Panc1 (cell line): ENCODE data around the gene ZC3H10. TPM values are rescaled to one million over a fixed set of nuclear protein-coding genes. Genes with fewer than 3 reads are reported as not detected.

Source experiments
- ATAC-seq: fragments of 200-7000 bp; cut with Tn5 transposase; 2 replicates; pipeline ENCODE4 v1.9.1; 2020; ENCODE audit warnings: mild to moderate bottlenecking, moderate library complexity
- BruUV-seq: library from RNA; stranded (reverse); fragments of 400-500 nt; replicated peaks from 2 replicates; lab custom pipeline; 2021; lab: Mats Ljungman, UMichigan
- CTCF ChIA-PET: fragments of 300-600 bp; sonication (Branson Sonifier 250); formaldehyde crosslinking; loops from one replicate; lab custom pipeline; 2022; ENCODE audit warnings: antibody characterized with exemption; lab: Charles Lee
- POLR2A ChIA-PET: fragments of 300-600 bp; sonication (Branson Sonifier 250); formaldehyde crosslinking; loops from one replicate; lab custom pipeline; 2022; ENCODE audit warnings: antibody characterized with exemption; lab: Charles Lee
- DNase-seq: peaks from one replicate; pipeline ENCODE4 v3.0.0-alpha.2; 2010; ENCODE audit warnings: low read depth, low spot score
- H3K27ac ChIP-seq: 2 replicates; pipeline ENCODE4 v1.5.1; 2011; ENCODE audit warnings: mild to moderate bottlenecking, low read length, inconsistent platforms
- H3K27me3 ChIP-seq: fragments of 200-500 bp; sonication (Bioruptor generic); 2 replicates; pipeline ENCODE4 v1.6.0; 2014; ENCODE audit warnings: low read length, inconsistent platforms; ENCODE audit not compliant: control insufficient read depth, insufficient read depth
- H3K36me3 ChIP-seq: fragments of 200-500 bp; sonication (Bioruptor generic); 2 replicates; pipeline ENCODE4 v1.5.1; 2014; ENCODE audit warnings: inconsistent platforms, mild to moderate bottlenecking, low read length, moderate library complexity; ENCODE audit not compliant: control insufficient read depth, insufficient read depth
- H3K4me1 ChIP-seq: 2 replicates; pipeline ENCODE4 v1.5.1; 2011; ENCODE audit warnings: inconsistent platforms, mild to moderate bottlenecking, low read length, moderate library complexity; ENCODE audit not compliant: control insufficient read depth, insufficient read depth
- H3K4me3 ChIP-seq, 2 experiments: 2 replicates each; pipeline ENCODE4 v1.5.1; 2011 to 2012; ENCODE audit warnings: low read depth in 2 of 2, low read length in 2 of 2, mild to moderate bottlenecking in 2 of 2, inconsistent platforms in 1 of 2, moderate library complexity in 1 of 2
- H3K9me3 ChIP-seq: fragments of 200-500 bp; sonication (Bioruptor generic); 2 replicates; pipeline ENCODE4 v1.5.1; 2014; ENCODE audit warnings: low read depth, mild to moderate bottlenecking, inconsistent platforms, low read length, moderate library complexity; ENCODE audit not compliant: control insufficient read depth, insufficient read depth
- POLR2AphosphoS5 ChIP-seq: IDR thresholded peaks from 2 replicates; pipeline ENCODE4 v1.6.1; 2012; ENCODE audit warnings: mild to moderate bottlenecking, low read depth, low read length, moderate library complexity
- SIN3A ChIP-seq: IDR thresholded peaks from 2 replicates; pipeline ENCODE4 v1.6.1; 2012; ENCODE audit warnings: low read depth, mild to moderate bottlenecking, low read length, moderate library complexity, borderline replicate concordance; ENCODE audit not compliant: insufficient read depth
- TCF7L2 ChIP-seq: IDR thresholded peaks from 2 replicates; pipeline ENCODE4 v1.6.1; 2011; ENCODE audit warnings: mild to moderate bottlenecking, low read depth, low read length, inconsistent platforms
- in situ Hi-C: cut with HindIII; loops from 2 replicates; pipeline ENCODE4 v1.10.0; 2016; ENCODE audit warnings: low sequenced_read_pairs, low pct_unique_long_range_greater_than_20kb
- intact Hi-C: fragments of 100-400 bp; cut with micrococcal nuclease; formaldehyde crosslinking; loops from one replicate; pipeline ENCODE4 v1.10.0; 2022; ENCODE audit not compliant: unreplicated experiment
- total RNA-seq: library from RNA; stranded (reverse); gene quantifications from one replicate; pipeline ENCODE4 v1.2.1, GENCODE V29; 2021; ENCODE audit not compliant: unreplicated experiment
- TF ChIP-seq, protein P1 (sequence below), 2 experiments: IDR thresholded peaks; 2 replicates each; pipeline ENCODE4 v1.6.1; 2011 to 2012; ENCODE audit warnings: low read depth in 2 of 2, control low read depth in 1 of 2, low read length in 1 of 2, mild to moderate bottlenecking in 1 of 2, moderate library complexity in 1 of 2; ENCODE audit not compliant: insufficient read depth in 1 of 2
- TF ChIP-seq, protein P2 (sequence below): fragments of 450-650 bp; IDR thresholded peaks from 2 replicates; pipeline ENCODE4 v1.5.1; 2017; ENCODE audit warnings: mild to moderate bottlenecking

Gene ZC3H10
- total RNA-seq, 1 experiment from 2014 or later: 6.0 TPM

DNA sequence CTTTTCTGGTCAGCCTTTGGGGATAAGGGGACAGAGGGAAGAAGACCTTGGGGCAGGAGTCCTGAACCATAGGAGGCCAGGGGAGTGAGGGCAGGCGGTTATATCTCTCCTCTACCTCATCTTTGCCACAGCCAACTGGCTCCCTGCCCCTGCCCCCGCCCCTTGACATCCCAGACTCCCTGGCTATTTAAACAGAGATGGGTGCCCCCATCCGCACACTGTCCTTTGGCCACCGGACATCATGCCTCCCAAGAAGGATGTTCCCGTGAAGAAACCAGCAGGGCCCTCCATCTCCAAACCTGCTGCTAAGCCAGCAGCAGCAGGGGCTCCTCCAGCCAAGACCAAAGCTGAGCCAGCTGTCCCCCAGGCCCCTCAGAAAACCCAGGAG is 35.6 kb downstream of the ZC3H10 start:
- peak overlapping the region in 1 of 2 experiments; percentile 66; a peak in 1 of 4 replicates for H3K4me3 ChIP-seq
- ChIA-PET CTCF (no interaction called here), POLR2A (no interaction called here)
- peaks cover 5% of the 10 kb centered on the region; the same call in 1 of the 2 replicates for H3K36me3 ChIP-seq
- peaks cover 28% of the 10 kb centered on the region for H3K4me1 ChIP-seq
- H3K27me3 ChIP-seq: no peaks in the 10 kb centered on the region
- in situ Hi-C loops: no loop called here
- intact Hi-C loops: no loop called here
- ATAC-seq (no peak), DNase-seq (no peak)
- no TSS peak for BruUV-seq
- peak overlapping the region; percentile 93 for H3K27ac ChIP-seq
- H3K9me3 ChIP-seq: no peaks in the 10 kb centered on the region
- TF ChIP-seq POLR2AphosphoS5: no peak
- TF ChIP-seq, protein P1, sequence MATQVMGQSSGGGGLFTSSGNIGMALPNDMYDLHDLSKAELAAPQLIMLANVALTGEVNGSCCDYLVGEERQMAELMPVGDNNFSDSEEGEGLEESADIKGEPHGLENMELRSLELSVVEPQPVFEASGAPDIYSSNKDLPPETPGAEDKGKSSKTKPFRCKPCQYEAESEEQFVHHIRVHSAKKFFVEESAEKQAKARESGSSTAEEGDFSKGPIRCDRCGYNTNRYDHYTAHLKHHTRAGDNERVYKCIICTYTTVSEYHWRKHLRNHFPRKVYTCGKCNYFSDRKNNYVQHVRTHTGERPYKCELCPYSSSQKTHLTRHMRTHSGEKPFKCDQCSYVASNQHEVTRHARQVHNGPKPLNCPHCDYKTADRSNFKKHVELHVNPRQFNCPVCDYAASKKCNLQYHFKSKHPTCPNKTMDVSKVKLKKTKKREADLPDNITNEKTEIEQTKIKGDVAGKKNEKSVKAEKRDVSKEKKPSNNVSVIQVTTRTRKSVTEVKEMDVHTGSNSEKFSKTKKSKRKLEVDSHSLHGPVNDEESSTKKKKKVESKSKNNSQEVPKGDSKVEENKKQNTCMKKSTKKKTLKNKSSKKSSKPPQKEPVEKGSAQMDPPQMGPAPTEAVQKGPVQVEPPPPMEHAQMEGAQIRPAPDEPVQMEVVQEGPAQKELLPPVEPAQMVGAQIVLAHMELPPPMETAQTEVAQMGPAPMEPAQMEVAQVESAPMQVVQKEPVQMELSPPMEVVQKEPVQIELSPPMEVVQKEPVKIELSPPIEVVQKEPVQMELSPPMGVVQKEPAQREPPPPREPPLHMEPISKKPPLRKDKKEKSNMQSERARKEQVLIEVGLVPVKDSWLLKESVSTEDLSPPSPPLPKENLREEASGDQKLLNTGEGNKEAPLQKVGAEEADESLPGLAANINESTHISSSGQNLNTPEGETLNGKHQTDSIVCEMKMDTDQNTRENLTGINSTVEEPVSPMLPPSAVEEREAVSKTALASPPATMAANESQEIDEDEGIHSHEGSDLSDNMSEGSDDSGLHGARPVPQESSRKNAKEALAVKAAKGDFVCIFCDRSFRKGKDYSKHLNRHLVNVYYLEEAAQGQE (IDR thresholded peaks at IDR 0.05; ENCODE audit: insufficient read depth in 1 of 2, low read depth in 2 of 2, low read length in 1 of 2): no peak
- TF ChIP-seq, protein P2, sequence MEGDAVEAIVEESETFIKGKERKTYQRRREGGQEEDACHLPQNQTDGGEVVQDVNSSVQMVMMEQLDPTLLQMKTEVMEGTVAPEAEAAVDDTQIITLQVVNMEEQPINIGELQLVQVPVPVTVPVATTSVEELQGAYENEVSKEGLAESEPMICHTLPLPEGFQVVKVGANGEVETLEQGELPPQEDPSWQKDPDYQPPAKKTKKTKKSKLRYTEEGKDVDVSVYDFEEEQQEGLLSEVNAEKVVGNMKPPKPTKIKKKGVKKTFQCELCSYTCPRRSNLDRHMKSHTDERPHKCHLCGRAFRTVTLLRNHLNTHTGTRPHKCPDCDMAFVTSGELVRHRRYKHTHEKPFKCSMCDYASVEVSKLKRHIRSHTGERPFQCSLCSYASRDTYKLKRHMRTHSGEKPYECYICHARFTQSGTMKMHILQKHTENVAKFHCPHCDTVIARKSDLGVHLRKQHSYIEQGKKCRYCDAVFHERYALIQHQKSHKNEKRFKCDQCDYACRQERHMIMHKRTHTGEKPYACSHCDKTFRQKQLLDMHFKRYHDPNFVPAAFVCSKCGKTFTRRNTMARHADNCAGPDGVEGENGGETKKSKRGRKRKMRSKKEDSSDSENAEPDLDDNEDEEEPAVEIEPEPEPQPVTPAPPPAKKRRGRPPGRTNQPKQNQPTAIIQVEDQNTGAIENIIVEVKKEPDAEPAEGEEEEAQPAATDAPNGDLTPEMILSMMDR: no peak
- TF ChIP-seq SIN3A: no peak
- TF ChIP-seq TCF7L2: no peak

DNA sequence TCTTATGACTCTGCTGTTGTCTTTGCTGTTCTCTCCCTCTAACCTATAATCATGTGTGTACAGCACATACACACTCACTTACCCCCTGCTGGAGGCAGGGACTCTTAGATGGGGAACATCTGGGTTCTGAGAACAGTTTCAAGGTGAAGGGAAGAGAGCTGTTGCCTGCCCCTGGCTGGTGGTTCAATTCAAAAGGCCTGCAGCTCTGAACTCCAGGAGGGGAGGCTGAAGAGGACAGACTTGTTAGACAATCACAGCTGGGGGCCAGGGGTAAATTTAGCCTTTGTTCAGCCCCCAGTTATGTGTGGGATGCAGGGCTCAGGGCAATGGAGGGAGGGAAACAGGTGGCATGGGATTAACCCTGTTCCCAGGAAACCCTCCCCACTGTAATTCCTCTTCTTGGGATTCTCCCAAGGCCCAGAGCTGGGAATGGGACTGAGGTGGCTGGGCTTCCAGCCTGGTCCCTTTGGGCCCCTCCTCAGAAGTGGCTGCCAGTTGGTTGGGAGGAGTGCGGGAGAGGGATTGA is 36.2 kb downstream of the ZC3H10 start:
- TF ChIP-seq SIN3A (no peak), TCF7L2 (no peak), POLR2AphosphoS5 (no peak)
- TF ChIP-seq, protein P2: no peak
- TF ChIP-seq, protein P1 (IDR thresholded peaks at IDR 0.05; ENCODE audit: insufficient read depth in 1 of 2, low read depth in 2 of 2, low read length in 1 of 2): no peak
- peaks cover 28% of the 10 kb centered on the region for H3K4me1 ChIP-seq
- intact Hi-C loops: no loop called here
- H3K9me3 ChIP-seq: no peaks in the 10 kb centered on the region
- DNase-seq (no peak), ATAC-seq (no peak)
- CTCF ChIA-PET: no interaction called here
- in situ Hi-C loops: no loop called here
- BruUV-seq: no TSS peak
- peak overlapping the region; percentile 36; the same call in 1 of the 2 replicates for H3K27ac ChIP-seq
- POLR2A ChIA-PET: no interaction called here
- H3K4me3 ChIP-seq: no peak overlapping the region
- H3K27me3 ChIP-seq: no peaks in the 10 kb centered on the region
- H3K36me3 ChIP-seq: peaks cover 5% of the 10 kb centered on the region; the same call in 1 of the 2 replicates
